Adrenal gland (tissue), 12 donors: ENCODE results near the gene PRX. TPM values are rescaled to one million over a fixed set of nuclear protein-coding genes. Genes with fewer than 3 reads are reported as not detected.
"Not testable (repeated sequence)": the region's sequence is repeated elsewhere in the genome, so short reads cannot be mapped to it uniquely, and the experiment has no call there.

Experiments used
- DNase-seq, 7 donors: peaks; one replicate each; pipeline ENCODE4 v3.0.0-alpha.2; 2019 to 2020
- H3K27ac ChIP-seq, 5 donors: fragments of 200-600 bp; sonication (generic) in 4 of 5; 1 replicate in 3 of 5; 2 replicates in 2 of 5; pipeline versions ENCODE4 v1.5.1 to v1.8.0; 2016 to 2020; ENCODE audit warnings: mild to moderate bottlenecking in 1 of 5
- H3K27me3 ChIP-seq: fragments of 200-600 bp; 2 replicates; pipeline ENCODE4 v1.8.0; 2021
- H3K36me3 ChIP-seq, 2 donors: fragments of 200-600 bp; replicated peaks in 1 of 2; 1 replicate in 1 of 2; 2 replicates in 1 of 2; pipeline versions ENCODE4 v1.5.1 to v1.8.0; 2018 to 2022
- H3K4me1 ChIP-seq, 2 donors: fragments of 200-600 bp; replicated peaks in 1 of 2; 1 replicate in 1 of 2; 2 replicates in 1 of 2; pipeline versions ENCODE4 v1.5.1 to v1.8.0; 2018 to 2021
- H3K4me3 ChIP-seq, 4 donors: fragments of 200-600 bp; sonication (generic) in 3 of 4; one replicate each; pipeline ENCODE4 v1.5.1; 2016 to 2018
- H3K9me3 ChIP-seq, 3 donors: fragments of 200-600 bp; sonication (generic) in 1 of 3; replicated peaks in 1 of 3; 1 replicate in 2 of 3; 2 replicates in 1 of 3; pipeline versions ENCODE4 v1.5.1 to v1.8.0; 2016 to 2021
- CTCF ChIP-seq, 6 experiments: fragments of 450-650 bp in 4 of 6; fragments of 200-600 bp in 2 of 6; sonication (generic) in 1 of 6; IDR thresholded peaks; 1 replicate in 5 of 6; 2 replicates in 1 of 6; pipeline versions ENCODE4 v1.5.1 to v1.8.0; 2016 to 2021; ENCODE audit warnings: antibody characterized with exemption in 6 of 6, mild to moderate bottlenecking in 2 of 6, moderate library complexity in 1 of 6
- POLR2A ChIP-seq, 2 donors: fragments of 450-650 bp; IDR thresholded peaks; one replicate each; pipeline ENCODE4 v1.6.1; 2017; ENCODE audit warnings: antibody characterized with exemption in 2 of 2, mild to moderate bottlenecking in 2 of 2, moderate library complexity in 1 of 2
- WGBS, 4 donors: extraction: QIAGEN DNeasy Blood & Tissue Kit in 2 of 4; methylation state at CpG; one replicate each; pipeline versions ENCODE4 v1.1.5 to v1.1.7; 2013 to 2017; 5-methylcytosine and 5-hydroxymethylcytosine counted together
- intact Hi-C, 2 donors: fragments of 100-400 bp; cut with DNase I; formaldehyde crosslinking; loops; one replicate each; pipeline versions ENCODE4 v1.14.1 to v1.15.0; 2022 to 2023
- polyA plus RNA-seq, 3 donors: library from polyadenylated mRNA; stranded (reverse); fragments of 200-250 nt in 2 of 3; fragments of 350-450 nt in 1 of 3; fragmentation: Illumina TruSeq in 1 of 3; extraction: RNeasy Lipid Tissue Mini Kit (QIAGEN cat#74804) in 1 of 3; gene quantifications; one replicate each; pipeline ENCODE4 v1.2.3, GENCODE V29; 2013 to 2014
- total RNA-seq, 9 donors: library from RNA; depleted of rRNA in 4 of 9; stranded (reverse); fragments of >200 nt in 4 of 9; fragments of 120-200 nt in 1 of 9; fragmentation: NEBNext Ultra II Directional in 1 of 9; extraction: Animal tissue kit (Norgen Biotek cat#: 25700) in 1 of 9; gene quantifications; one replicate each; pipeline versions ENCODE4 v1.1.0 to v1.2.4, GENCODE V29; 2013 to 2023
- donor health status: healthy with polysubstance abuse.
- donor health status: Bipolar disorder and iron deficiency.
- donor health status: DM: yes; HTN: yes; CAD: no.
- donor health status: DM: no; HTN: no; CAD: no.
- donor health status: DM: no; HTN: no; CAD: no.
- donor health status: DM: yes; HTN: yes; CAD: no.

The PRX gene
- total and polyA plus RNA-seq, 12 donors, result 3.2 to 12.8 (median 7.7) TPM

- no peak overlapping the region for H3K27ac ChIP-seq
- WGBS, 4 donors, result 90 to 99% (median 95%) methylated on average over 3 of the region's 3 CpGs
- no peak for DNase-seq
- H3K27me3 ChIP-seq, result no peaks in the 10 kb centered on the region
- peaks cover 0 to 8% of the 10 kb centered on the region in 2 donors for H3K36me3 ChIP-seq
- intact Hi-C loops, result no loop called here
- H3K4me1 ChIP-seq, result peaks cover 0 to 4% of the 10 kb centered on the region in 2 donors
- H3K9me3 ChIP-seq, result no peaks in the 10 kb centered on the region
- no peak overlapping the region for H3K4me3 ChIP-seq
- no peak for TF ChIP-seq POLR2A (IDR thresholded peaks at IDR 0.05)
Observed at GRCh38 chr19:40458597-40458974, 45.4 kb upstream of the PRX start.

GRCh38 chr19:40457953-40458596 is 44.9 kb upstream of the PRX start:
- intact Hi-C loops, result no loop called here
- Histone ChIP-seq H3K27ac (no peak overlapping the region), H3K27me3 (no peaks in the 10 kb centered on the region), H3K9me3 (no peaks in the 10 kb centered on the region), H3K36me3 (peaks cover 0 to 8% of the 10 kb centered on the region in 2 donors), H3K4me3 (no peak overlapping the region), H3K4me1 (no peaks in the 10 kb centered on the region)
- DNase-seq, result no peak
- 83 to 94% (median 86%) methylated on average over 6 to 27 of the region's 27 CpGs for WGBS, 4 donors
- TF ChIP-seq CTCF (IDR thresholded peaks at IDR 0.05), result no peak
- no peak for TF ChIP-seq POLR2A (IDR thresholded peaks at IDR 0.05)

GRCh38 chr19:40457048-40457447 is 43.9 kb upstream of the PRX start:
- H3K36me3 ChIP-seq, result peaks cover 0 to 8% of the 10 kb centered on the region in 2 donors
- H3K27ac ChIP-seq, result no peak overlapping the region
- intact Hi-C loops, result no loop called here
- DNase-seq, result no peak
- TF ChIP-seq CTCF (IDR thresholded peaks at IDR 0.05) (no peak), POLR2A (IDR thresholded peaks at IDR 0.05) (no peak)
- WGBS, 4 donors, result 77 to 97% (median 89%) methylated on average over 5 of the region's 5 CpGs
- no peaks in the 10 kb centered on the region for H3K4me1 ChIP-seq
- no peaks in the 10 kb centered on the region for H3K27me3 ChIP-seq
- H3K9me3 ChIP-seq, result no peaks in the 10 kb centered on the region
- no peak overlapping the region for H3K4me3 ChIP-seq

- H3K4me3 ChIP-seq, H3K4me1 ChIP-seq, intact Hi-C loops, H3K36me3 ChIP-seq, DNase-seq, H3K27me3 ChIP-seq, H3K9me3 ChIP-seq, H3K27ac ChIP-seq: not testable (repeated sequence)
- 87 to 98% (median 94%) methylated on average over 6 of the region's 6 CpGs for WGBS, 4 donors
Observed at GRCh38 chr19:40453943-40454342, 40.8 kb upstream of the PRX start.

- H3K36me3 ChIP-seq, result peaks cover 0 to 13% of the 10 kb centered on the region in 2 donors
- H3K9me3 ChIP-seq, result no peaks in the 10 kb centered on the region
- no peak for TF ChIP-seq CTCF (IDR thresholded peaks at IDR 0.05)
- no peak for TF ChIP-seq POLR2A (IDR thresholded peaks at IDR 0.05)
- 87 to 94% (median 91%) methylated on average over 5 of the region's 5 CpGs for WGBS, 4 donors
- no peak for DNase-seq
- no peaks in the 10 kb centered on the region for H3K27me3 ChIP-seq
- H3K4me3 ChIP-seq, result no peak overlapping the region
- no peaks in the 10 kb centered on the region for H3K4me1 ChIP-seq
- intact Hi-C loops, result no loop called here
- H3K27ac ChIP-seq, result no peak overlapping the region
Observed at GRCh38 chr19:40453151-40453735, 40.1 kb upstream of the PRX start.
